ENCODE results near the gene ARHGAP31.

- no peak for TF ChIP-seq POLR2AphosphoS5 (IDR thresholded peaks at IDR 0.05; ENCODE audit: low read length)
- TF ChIP-seq ZNF24 (IDR thresholded peaks at IDR 0.05): no peak
- no peak for TF ChIP-seq TCF12 (IDR thresholded peaks at IDR 0.05; ENCODE audit: low read depth, low read length)
- no peak for TF ChIP-seq SIX5 (IDR thresholded peaks at IDR 0.05; ENCODE audit: low read depth, low read length, severe bottlenecking)
Measured at GRCh38 chr3:119276680-119277079, 17.5 kb upstream of the ARHGAP31 start.
